Measurements from ENCODE around the gene ID4.

ID4 gene

GRCh38 chr6:19866173-19866984 is 29.2 kb downstream of the ID4 start:
- Histone ChIP-seq H3K9me2 (replicated peaks; ENCODE audit: insufficient read depth, low read length) (no peaks in the 10 kb centered on the region), H3K9ac (ENCODE audit: low read length) (no peak overlapping the region), H2AFZ (ENCODE audit: low read length) (no peak overlapping the region), H3K4me3 (ENCODE audit: low read length) (no peak overlapping the region), H3K4me1 (ENCODE audit: low read length) (no peaks in the 10 kb centered on the region), H3K27me3 (replicated peaks; ENCODE audit: insufficient read depth, low read length) (no peaks in the 10 kb centered on the region), H3K4me2 (ENCODE audit: low read depth, low read length) (no peak overlapping the region), H3K27ac (ENCODE audit: low read length) (no peak overlapping the region), H4K20me1 (ENCODE audit: insufficient read depth, low read length) (no peaks in the 10 kb centered on the region), H3K79me2 (ENCODE audit: low read length) (no peaks in the 10 kb centered on the region), H3K9me3 (replicated peaks; ENCODE audit: insufficient read depth, low read length) (no peaks in the 10 kb centered on the region), H3F3A (ENCODE audit: insufficient read depth, low read length) (no peaks in the 10 kb centered on the region), H3K36me3 (replicated peaks; ENCODE audit: insufficient read depth, low read length) (no peaks in the 10 kb centered on the region)
- TF ChIP-seq EZH2phosphoT487 (IDR thresholded peaks at IDR 0.05; ENCODE audit: low read length), result no peak
- TF ChIP-seq CTCF (IDR thresholded peaks at IDR 0.05; ENCODE audit: low read length), result no peak
- TF ChIP-seq EZH2 (optimal IDR thresholded peaks at IDR 0.05; ENCODE audit: low read depth, low read length), result no peak
- no peak for DNase-seq

- Histone ChIP-seq H3K4me1 (ENCODE audit: low read length) (no peaks in the 10 kb centered on the region), H3K9me3 (replicated peaks; ENCODE audit: insufficient read depth, low read length) (no peaks in the 10 kb centered on the region), H3K9ac (ENCODE audit: low read length) (no peak overlapping the region), H3K79me2 (ENCODE audit: low read length) (no peaks in the 10 kb centered on the region), H3K27me3 (replicated peaks; ENCODE audit: insufficient read depth, low read length) (no peaks in the 10 kb centered on the region), H2AFZ (ENCODE audit: low read length) (no peak overlapping the region), H3K27ac (ENCODE audit: low read length) (no peak overlapping the region), H3F3A (ENCODE audit: insufficient read depth, low read length) (no peaks in the 10 kb centered on the region), H3K9me2 (replicated peaks; ENCODE audit: insufficient read depth, low read length) (no peaks in the 10 kb centered on the region), H4K20me1 (ENCODE audit: insufficient read depth, low read length) (no peaks in the 10 kb centered on the region), H3K36me3 (replicated peaks; ENCODE audit: insufficient read depth, low read length) (no peaks in the 10 kb centered on the region), H3K4me2 (ENCODE audit: low read depth, low read length) (no peak overlapping the region), H3K4me3 (ENCODE audit: low read length) (no peak overlapping the region)
- peak; percentile 17 for DNase-seq
- TF ChIP-seq EZH2 (optimal IDR thresholded peaks at IDR 0.05; ENCODE audit: low read depth, low read length) (no peak), EZH2phosphoT487 (IDR thresholded peaks at IDR 0.05; ENCODE audit: low read length) (no peak), CTCF (IDR thresholded peaks at IDR 0.05; ENCODE audit: low read length) (no peak)
Observed at GRCh38 chr6:19866985-19867627, 29.9 kb downstream of the ID4 start.

- H2AFZ ChIP-seq (ENCODE audit: low read length), result no peak overlapping the region
- DNase-seq, result no peak
- H3K36me3 ChIP-seq (replicated peaks; ENCODE audit: insufficient read depth, low read length), result no peaks in the 10 kb centered on the region
- H4K20me1 ChIP-seq (ENCODE audit: insufficient read depth, low read length), result no peaks in the 10 kb centered on the region
- H3K27ac ChIP-seq (ENCODE audit: low read length), result no peak overlapping the region
- H3K4me1 ChIP-seq (ENCODE audit: low read length), result no peaks in the 10 kb centered on the region
- no peaks in the 10 kb centered on the region for H3K9me2 ChIP-seq (replicated peaks; ENCODE audit: insufficient read depth, low read length)
- no peak overlapping the region for H3K4me3 ChIP-seq (ENCODE audit: low read length)
- no peaks in the 10 kb centered on the region for H3F3A ChIP-seq (ENCODE audit: insufficient read depth, low read length)
- no peak for TF ChIP-seq EZH2 (optimal IDR thresholded peaks at IDR 0.05; ENCODE audit: low read depth, low read length)
- TF ChIP-seq EZH2phosphoT487 (IDR thresholded peaks at IDR 0.05; ENCODE audit: low read length), result no peak
- no peak for TF ChIP-seq CTCF (IDR thresholded peaks at IDR 0.05; ENCODE audit: low read length)
- H3K9me3 ChIP-seq (replicated peaks; ENCODE audit: insufficient read depth, low read length), result no peaks in the 10 kb centered on the region
- no peaks in the 10 kb centered on the region for H3K27me3 ChIP-seq (replicated peaks; ENCODE audit: insufficient read depth, low read length)
- H3K79me2 ChIP-seq (ENCODE audit: low read length), result no peaks in the 10 kb centered on the region
- no peak overlapping the region for H3K9ac ChIP-seq (ENCODE audit: low read length)
- H3K4me2 ChIP-seq (ENCODE audit: low read depth, low read length), result no peak overlapping the region
Observed at GRCh38 chr6:19869464-19869863, 32.3 kb downstream of the ID4 start.

Measured in MM.1S (cell line).